T-helper 9 cell (primary cell): ENCODE data around the gene LZTS3.
"Not testable (repeated sequence)": the region's sequence is repeated elsewhere in the genome, so short reads cannot be mapped to it uniquely, and the experiment has no call there.

Source experiments
- DNase-seq: peaks from one replicate; pipeline ENCODE4 v3.0.0-alpha.2; 2020

Gene LZTS3

GRCh38 chr20:3166913-3167342 lies 6.4 kb downstream of the LZTS3 start:
- DNase-seq = no peak

GRCh38 chr20:3166338-3166912 lies 6.9 kb downstream of the LZTS3 start:
- no peak for DNase-seq

DNA sequence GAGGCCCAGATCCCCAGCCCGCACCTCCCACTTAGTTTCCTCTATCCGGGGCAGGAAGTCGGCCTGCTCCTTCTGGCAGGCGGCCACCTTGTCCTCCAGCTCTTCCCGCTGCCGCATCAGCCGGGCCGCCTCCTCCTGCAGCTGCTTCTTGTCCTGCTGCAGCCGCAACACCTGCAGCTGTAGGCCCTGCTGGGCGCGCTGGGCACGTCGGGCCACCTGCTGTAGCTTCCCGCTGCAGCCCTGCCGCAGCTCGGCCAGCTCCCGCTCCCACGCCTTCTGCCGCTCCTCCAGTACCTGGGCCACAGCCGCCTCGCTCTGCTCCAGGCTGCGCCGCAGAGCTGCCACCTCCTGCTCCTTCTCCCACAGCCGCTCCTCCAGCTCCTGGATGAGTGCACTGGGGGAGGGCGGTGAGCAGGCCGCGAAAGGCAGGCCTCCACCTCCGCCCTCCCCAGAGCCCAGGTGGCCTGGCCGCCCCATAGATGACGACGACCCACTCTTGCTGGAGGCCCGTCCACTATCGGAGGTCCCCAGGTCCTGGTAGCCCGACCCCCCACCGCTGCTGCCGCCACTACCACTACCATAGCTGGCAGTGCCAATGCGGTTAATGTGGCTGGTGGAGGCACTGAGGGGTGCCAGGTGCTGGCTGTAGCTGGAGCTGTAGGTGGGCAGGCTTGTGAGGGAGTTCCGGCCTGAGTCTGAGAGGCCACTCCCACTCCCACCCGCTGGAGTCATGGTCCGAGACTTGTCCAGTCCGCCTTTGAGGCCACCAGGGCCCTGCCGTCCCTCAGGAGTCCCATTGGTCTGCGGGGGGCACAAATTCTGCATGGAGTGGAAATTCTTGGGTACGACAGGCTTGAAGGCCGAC lies 7.6 kb downstream of the LZTS3 start:
- no peak for DNase-seq

DNA sequence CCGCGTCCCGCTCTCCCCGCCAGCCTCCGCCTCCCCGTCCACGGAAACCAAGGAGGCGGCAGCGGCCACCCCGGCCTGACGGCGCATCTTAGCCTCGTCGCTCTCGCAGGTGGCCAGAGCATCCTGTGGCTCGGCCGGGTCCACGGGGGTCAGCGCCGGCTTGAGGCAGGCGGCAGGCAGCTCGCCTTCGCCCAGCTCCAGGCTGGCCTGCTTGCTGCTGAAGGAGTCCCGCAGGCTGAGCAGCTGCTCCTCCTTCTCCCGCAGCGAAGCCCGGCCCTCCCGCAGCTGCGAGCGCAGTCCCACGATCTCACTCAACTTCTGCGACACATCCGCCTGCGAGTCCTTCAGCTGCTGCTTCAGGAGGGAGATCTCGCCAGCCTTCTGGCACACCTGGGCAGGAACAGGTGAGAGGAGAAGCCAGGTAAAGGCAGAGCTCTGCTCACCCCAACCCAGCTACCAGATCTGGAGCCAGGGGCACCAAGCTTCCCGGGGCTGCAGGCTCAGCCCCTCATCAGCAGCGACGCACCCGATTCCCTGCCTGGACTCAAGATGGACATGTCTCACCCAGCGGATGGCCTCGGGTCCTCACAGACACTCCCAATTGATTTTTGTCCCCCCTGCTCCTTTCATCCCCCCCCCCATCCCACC lies 8.5 kb downstream of the LZTS3 start:
- no peak for DNase-seq

- no peak for DNase-seq
Measured at GRCh38 chr20:3164043-3164762, 9.1 kb downstream of the LZTS3 start.

DNA sequence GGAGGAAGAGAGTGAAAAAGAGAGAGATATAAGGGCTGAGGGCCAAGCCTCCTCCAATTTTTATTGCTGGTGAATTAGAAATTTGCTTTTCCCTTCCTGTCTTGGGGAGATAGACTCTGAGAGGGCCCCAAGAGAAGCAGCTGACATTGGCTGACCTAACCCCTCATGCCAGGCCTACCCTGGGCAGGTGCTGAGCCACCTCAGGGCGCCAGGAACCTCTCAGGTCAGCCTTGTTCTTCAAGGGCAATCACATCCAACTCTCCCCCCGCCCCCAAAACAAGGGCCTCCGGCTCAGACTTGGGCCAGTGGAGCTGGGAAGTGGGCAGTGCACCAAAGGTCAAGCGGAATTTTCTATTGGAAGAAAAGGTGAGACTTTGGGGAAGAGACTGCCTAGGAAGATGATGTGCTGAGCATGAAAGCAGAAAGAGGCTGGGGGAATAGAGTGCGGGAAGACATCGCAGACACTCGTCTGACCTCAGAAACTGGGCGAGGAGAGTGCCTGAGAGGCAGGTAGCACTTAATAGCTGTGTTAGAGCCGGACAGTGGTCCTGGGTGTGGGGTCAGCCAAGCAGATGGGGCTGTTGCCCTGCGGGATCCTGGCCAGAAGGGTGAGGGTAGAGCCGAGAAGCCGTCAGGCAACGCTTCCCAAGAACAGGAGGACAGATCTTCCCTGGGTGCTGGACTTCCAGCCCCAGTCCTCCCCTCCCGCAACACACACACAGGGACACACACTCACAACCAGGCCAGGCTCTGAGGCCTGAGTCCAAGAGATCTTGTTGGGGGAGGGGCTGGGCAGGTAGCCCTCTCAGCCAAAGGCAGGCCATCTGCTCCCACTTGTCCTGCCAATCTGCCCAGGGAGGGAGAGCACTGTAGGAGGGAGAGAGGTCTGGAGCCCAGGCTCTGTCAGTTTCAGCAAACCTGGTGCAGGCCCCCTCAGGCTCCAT lies 10.0 kb downstream of the LZTS3 start:
- DNase-seq = no peak

DNA sequence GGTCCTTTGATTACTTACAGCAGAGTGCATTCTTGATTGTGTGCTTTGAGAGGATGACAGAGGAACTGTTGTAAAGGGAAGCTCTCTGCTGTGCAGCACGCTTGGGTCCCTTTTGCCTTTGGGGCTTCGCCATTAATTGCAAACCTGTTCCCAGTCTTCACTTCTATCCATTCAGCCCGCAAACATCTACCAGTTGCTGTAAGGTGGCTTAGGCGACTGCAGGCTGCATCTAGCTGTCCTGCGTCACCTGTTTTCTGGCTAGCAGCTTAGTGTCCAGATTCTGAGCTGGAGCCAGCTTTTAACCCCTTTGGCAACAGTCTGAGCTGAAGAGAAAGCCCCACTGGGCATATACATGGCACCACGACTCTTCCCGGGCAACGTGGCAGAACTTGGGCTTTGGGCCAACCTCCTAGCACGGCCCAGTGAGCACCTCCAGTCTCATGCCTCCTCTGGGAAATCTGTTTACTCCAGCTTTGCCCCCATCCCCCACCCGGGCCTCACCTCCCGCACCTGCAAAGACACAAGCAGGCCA lies 11.2 kb downstream of the LZTS3 start:
- DNase-seq = no peak

DNA sequence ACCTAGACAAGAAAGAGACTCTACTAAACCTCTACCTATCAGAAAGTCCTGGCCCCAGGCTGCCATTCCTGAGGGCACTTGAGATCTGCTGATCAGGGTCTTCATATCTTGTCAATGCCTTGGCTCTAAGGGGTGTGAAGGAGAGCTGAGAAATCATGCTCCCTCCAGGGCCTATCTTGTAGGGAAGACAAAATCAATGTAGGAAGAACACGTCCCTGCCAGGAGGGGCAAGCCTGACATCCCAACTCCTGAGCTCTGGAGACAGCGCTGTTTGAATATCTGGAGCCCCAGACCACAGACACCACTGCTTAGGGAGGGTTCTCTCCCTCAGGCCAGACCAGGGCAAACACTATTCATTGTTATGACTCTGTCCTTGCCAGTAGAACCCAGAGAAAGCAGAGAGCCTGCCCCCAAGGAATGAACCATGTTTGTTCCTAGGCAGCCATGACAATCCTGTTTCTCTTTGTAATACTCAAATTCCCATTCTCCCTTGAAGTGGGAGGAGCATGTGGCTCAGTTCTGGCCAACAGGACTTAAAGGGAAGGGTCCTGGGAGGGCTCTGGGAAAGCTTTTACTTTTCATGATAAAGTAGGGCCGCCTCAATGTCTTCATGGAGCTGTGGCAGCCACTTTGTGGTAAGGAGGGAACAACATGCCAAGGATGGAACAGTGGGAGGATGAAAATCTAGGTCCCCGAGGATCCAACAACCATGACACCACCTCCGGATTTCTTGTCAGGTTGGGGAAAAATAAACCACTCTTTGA lies 11.9 kb downstream of the LZTS3 start:
- no peak for DNase-seq

GRCh38 chr20:3160418-3160817 lies 12.9 kb downstream of the LZTS3 start:
- no peak for DNase-seq

- DNase-seq = no peak
Measured at GRCh38 chr20:3158968-3159431, 14.3 kb downstream of the LZTS3 start.

DNA sequence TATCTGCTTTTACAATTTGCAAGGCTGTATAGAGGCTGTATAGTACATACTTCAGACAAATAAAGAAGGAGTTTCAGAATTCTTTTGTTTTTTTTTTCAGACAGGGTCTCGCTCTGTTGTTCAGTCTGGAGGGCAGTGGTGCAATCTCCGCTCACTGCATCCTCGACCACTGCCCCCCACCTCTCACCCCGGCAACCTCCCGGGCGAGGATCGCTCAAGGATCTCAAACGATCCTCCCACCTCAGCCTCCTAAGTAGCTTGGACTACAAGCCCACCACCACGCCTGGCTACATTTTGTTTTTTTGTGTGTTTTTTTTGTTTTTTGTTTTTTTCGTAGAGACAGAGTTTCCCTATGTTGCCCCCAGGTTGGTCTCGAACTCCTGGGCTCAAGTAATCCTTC lies 15.5 kb downstream of the LZTS3 start:
- no peak for DNase-seq

- DNase-seq = no peak
Measured at GRCh38 chr20:3156811-3157619, 16.3 kb downstream of the LZTS3 start.

GRCh38 chr20:3152057-3152644 lies 21.2 kb downstream of the LZTS3 start:
- DNase-seq = not testable (repeated sequence)

DNA sequence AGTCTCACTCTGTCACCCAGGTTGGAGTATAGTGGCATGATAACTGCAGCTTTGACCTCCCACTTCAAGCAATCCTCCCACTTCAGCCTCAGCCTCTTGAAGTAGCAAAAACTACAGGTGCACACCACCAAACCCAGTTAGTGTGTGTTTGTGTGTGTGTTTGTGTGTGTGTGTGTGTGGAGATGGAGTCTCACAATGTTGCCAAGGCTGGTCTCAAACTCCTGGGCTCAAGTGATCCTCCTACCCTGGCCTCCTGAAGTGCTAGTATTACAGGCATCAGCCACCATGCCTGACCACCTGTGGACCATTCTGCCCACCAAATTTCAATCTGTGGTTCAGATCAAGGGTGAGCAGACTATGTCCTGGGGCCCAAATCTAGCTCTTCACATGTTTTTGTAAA lies 22.4 kb downstream of the LZTS3 start:
- no peak for DNase-seq

DNA sequence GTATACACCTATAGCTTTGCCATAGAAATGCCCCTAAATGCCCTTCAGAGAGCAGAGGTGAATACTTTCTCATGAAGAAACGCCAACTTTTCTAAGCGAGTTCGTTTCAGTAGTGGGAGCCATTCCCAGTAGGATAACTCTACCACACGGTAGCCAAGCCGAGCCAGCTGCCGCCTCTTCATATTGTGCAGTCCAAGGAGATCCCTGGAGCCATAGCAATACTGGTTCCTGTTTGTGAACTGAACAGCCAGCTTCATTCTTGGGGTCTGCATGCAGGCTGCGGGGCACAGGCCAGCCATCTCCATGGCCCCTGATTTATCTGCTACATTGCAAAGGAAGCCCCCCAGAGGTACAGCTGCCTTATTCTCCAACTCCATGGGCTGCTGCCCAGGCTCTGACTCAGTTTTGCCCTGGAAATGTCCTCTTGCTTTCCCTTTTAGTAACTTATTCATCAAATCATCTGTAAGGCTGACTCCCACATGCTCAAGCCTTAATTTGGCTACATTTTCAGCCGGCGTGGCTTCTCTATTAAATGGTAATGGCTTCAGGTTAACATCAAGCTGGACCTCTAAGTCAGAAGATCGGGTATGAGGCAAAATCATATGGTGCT lies 26.5 kb downstream of the LZTS3 start:
- DNase-seq = no peak

- DNase-seq = no peak
Measured at GRCh38 chr20:3141757-3142156, 31.6 kb downstream of the LZTS3 start.

DNA sequence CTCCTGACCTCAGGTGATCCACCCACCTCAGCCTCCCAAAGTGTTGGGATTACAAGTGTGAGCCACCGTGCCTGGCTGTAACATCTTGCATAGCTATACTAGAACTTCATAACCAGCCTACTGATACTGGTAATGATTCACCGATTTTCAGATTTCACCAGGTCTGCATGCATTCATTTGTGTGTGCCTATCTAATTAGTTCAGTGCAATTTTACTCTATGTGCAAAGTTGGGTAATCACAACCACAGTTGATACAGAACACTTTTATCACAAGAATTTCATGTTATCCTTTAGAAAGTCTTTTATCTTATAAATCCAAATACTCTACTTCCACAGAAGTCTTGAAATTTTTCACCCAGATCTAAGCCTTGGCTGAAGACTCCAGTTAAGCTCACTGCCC lies 35.9 kb downstream of the LZTS3 start:
- no peak for DNase-seq

DNA sequence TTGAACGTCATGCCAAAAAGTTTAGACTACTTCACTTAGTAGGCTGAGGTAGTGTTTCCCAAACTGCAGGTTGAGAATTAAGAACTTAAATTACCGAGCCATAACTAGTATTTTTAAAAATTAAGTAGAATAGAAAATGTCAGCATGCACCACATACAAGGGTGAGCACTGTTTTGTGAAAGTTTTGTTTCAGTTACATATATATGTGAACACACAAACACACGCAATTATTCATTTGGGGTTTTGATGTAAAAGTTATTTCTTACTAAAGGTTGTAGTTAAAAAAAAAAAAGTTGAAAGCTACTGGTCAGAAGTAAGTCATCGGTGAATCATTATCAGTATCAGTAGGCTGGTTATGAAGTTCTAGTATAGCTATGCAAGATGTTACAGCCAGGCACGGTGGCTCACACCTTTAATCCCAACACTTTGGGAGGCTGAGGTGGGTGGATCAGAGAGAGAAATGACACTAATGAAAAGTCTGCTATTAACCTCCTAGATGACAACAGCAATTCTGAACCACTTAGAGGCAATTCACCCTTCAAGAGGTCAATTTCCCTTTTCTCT lies 37.8 kb downstream of the LZTS3 start:
- DNase-seq = no peak

DNA sequence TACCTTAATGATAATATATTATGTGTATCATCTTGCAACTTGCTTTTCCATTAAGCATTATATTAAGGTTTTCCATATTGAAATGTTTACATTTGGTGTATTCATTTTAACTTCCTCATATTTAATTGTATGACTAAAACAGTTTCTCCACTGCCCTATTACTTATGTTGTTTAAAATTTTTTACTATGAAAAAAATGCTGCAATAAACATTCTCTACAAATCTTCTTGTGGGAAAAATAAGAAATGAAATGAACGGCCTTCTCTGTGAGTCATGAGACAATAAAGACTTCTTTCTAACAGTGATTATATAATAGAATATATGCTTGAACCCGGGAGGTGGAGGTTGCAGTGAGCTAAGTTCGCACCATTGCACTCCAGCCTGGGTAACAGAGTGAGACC lies 39.2 kb downstream of the LZTS3 start:
- no peak for DNase-seq
